ENCODE data around the gene TRPM8. TPM values are rescaled to one million over a fixed set of nuclear protein-coding genes. Genes with fewer than 3 reads are reported as not detected.

TRPM8 gene
- total and polyA plus RNA-seq, 12 donors: not detected

DNA sequence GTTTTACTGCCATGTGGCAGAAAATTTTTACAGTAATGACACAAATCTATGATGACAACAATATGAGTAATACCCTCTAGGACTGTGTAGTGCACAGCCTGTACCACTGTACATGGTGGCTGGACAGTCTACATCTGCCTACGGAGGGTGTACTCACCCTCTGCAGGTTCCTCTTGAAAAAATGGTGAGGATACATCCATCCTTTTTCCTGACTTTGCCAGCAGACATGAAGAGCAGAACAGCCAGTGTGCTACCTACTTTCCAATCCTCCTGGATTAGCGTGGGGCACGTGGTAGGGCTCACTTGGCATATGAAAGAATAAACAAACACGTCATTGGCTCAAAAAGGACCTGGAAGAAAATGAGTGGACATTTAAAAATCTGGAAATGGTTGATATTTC, 62.6 kb downstream of the TRPM8 start:
- Histone ChIP-seq H3K27me3 (peaks cover 0 to 51% (median 31%) of the 10 kb centered on the region in 7 donors), H3K27ac (no peak overlapping the region), H3K36me3 (no peaks in the 10 kb centered on the region), H3K9me3 (no peaks in the 10 kb centered on the region), H3K4me1 (peaks cover 0 to 12% (median 0%) of the 10 kb centered on the region in 9 donors), H3K4me3 (no peak overlapping the region)
- DNase-seq: no peak
- TF ChIP-seq, protein P1, sequence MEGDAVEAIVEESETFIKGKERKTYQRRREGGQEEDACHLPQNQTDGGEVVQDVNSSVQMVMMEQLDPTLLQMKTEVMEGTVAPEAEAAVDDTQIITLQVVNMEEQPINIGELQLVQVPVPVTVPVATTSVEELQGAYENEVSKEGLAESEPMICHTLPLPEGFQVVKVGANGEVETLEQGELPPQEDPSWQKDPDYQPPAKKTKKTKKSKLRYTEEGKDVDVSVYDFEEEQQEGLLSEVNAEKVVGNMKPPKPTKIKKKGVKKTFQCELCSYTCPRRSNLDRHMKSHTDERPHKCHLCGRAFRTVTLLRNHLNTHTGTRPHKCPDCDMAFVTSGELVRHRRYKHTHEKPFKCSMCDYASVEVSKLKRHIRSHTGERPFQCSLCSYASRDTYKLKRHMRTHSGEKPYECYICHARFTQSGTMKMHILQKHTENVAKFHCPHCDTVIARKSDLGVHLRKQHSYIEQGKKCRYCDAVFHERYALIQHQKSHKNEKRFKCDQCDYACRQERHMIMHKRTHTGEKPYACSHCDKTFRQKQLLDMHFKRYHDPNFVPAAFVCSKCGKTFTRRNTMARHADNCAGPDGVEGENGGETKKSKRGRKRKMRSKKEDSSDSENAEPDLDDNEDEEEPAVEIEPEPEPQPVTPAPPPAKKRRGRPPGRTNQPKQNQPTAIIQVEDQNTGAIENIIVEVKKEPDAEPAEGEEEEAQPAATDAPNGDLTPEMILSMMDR (IDR thresholded peaks at IDR 0.05): no peak
- intact Hi-C loops (cut with DNase I): loop anchor here in 4 of 10 donors (10.0 kb wide), 2 partner anchors 525 to 565 kb away; no protein-coding TSS in a partner anchor
- ATAC-seq: no peak
- WGBS, 2 donors: 66 to 73% methylated on average over 4 of the region's 4 CpGs

DNA sequence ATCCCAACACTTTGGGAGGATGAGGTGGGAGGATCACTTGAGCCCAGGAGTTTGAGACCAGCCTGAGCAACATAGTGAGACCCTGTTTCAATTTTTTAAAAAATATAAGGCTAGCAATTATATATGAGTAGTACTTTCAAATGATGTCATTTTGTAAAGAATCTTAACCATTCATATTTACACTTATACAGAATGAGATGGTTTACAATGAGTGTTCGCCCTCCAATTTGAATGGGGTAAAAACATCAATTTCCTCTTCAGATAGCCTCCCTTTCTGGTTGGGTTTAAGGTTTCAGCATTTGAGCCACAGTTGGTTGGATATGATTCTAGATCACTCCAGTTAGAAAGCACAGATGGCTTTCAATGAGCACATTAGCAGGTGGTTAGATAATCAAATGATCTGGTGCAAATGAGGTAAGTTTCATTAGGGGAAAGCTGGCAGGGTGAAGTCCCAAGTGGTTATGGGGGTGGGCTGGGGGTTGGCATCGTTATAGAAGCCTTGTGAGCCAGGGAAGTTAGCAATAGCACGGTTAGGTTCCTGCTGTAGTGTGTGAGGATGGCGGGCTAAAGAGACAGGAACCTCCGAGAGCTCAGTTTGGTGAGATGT, 63.9 kb downstream of the TRPM8 start:
- Histone ChIP-seq H3K27me3 (peaks cover 0 to 46% (median 25%) of the 10 kb centered on the region in 7 donors), H3K4me3 (no peak overlapping the region), H3K4me1 (peaks cover 0 to 7% (median 0%) of the 10 kb centered on the region in 9 donors), H3K9me3 (no peaks in the 10 kb centered on the region), H3K36me3 (no peaks in the 10 kb centered on the region), H3K27ac (no peak overlapping the region)
- ATAC-seq (no peak), DNase-seq (no peak)
- WGBS, 2 donors: 82 to 87% methylated on average over 5 of the region's 5 CpGs
- intact Hi-C loops (cut with DNase I): no loop called here
- TF ChIP-seq, protein P1 (IDR thresholded peaks at IDR 0.05): no peak

DNA sequence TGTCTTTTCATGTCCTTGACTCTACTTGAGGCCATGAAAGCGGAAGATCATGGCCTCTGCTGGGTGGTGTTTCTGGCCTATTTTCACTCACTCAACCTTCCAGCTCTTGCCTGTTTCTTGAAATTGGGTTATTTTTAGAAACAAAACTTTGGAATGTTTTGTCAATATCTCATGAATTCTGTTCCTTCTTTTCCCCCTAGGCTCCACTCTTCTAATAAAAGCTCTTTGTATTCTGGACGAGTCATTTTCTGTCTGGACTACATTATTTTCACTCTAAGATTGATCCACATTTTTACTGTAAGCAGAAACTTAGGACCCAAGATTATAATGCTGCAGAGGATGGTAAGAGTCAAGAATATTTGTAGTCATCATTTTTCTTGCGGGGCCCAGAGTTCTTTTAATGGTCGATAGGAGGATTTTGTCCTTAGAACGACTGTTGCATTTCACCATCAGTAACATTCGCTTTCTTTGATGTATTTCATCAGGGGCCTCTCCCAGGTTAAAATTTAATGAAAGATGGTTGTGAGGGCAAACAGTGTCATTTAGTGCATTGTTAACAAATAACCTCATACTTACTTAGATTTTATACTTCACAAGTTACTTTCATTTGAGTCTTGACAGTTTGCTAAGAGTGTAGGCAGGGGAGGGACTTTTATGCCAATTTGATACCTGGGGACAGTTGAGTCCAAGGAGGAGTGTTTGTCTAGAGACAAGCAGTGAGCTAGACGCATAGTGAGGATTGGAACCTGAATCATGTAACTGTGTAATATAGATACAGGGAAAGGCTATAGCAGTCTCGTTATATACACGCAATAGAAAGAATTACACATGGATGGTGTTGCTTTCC, 64.6 kb downstream of the TRPM8 start:
- Histone ChIP-seq H3K36me3 (no peaks in the 10 kb centered on the region), H3K27me3 (peaks cover 0 to 43% (median 18%) of the 10 kb centered on the region in 7 donors), H3K9me3 (no peaks in the 10 kb centered on the region), H3K4me3 (no peak overlapping the region), H3K27ac (peak overlapping the region in 1 of 10 donors; percentile 9), H3K4me1 (peaks cover 0 to 4% (median 0%) of the 10 kb centered on the region in 9 donors)
- WGBS, 2 donors: 83 to 85% methylated on average over 9 of the region's 9 CpGs
- intact Hi-C loops (cut with DNase I): no loop called here
- ATAC-seq (no peak), DNase-seq (no peak)
- TF ChIP-seq, protein P1 (IDR thresholded peaks at IDR 0.05): no peak

DNA sequence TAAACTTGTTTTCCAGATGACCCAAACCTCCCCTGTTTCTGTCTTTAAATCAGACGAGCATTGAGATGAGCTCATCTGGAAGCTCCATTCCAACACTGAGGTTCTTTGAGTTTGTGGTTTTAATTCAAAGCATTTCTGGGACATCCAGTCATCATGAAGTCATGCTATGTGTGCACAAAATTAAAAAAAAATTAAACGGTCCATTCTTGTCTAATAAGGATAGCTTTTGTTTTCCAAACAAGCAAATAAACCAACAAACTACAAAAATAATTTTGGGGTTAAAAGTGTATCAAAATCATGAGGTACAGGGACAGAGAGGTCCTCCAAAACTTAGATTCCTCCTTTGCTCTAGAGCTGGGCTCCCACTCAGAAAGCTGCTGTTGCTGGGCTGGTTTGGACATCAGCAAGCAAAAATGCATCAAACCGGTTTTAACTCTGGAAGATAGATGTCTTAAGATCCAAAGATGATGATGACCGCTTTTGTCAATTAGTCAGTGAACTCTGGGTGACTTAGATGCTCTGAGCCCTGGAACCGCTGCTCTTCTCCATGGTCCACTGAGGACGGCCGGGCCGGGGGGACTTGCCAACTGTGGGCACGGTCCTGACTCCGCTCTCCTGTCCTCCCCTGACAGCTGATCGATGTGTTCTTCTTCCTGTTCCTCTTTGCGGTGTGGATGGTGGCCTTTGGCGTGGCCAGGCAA, 65.4 kb downstream of the TRPM8 start:
- intact Hi-C loops (cut with DNase I): no loop called here
- Histone ChIP-seq H3K36me3 (no peaks in the 10 kb centered on the region), H3K27me3 (peaks cover 0 to 40% (median 18%) of the 10 kb centered on the region in 7 donors), H3K4me1 (no peaks in the 10 kb centered on the region), H3K27ac (peak overlapping the region in 2 of 10 donors; percentile 6 to 9), H3K9me3 (no peaks in the 10 kb centered on the region), H3K4me3 (no peak overlapping the region)
- DNase-seq: no peak
- ATAC-seq: peak in 1 of 8 donors; percentile 35
- TF ChIP-seq, protein P1 (IDR thresholded peaks at IDR 0.05): no peak
- WGBS, 2 donors: 77 to 82% methylated on average over 13 of the region's 13 CpGs

Measured in heart right ventricle (tissue), 16 donors.